ENCODE measurements around the gene RPL36.
"Not testable (repeated sequence)": the region's sequence is repeated elsewhere in the genome, so short reads cannot be mapped to it uniquely, and the experiment has no call there.

RPL36 gene

DNA sequence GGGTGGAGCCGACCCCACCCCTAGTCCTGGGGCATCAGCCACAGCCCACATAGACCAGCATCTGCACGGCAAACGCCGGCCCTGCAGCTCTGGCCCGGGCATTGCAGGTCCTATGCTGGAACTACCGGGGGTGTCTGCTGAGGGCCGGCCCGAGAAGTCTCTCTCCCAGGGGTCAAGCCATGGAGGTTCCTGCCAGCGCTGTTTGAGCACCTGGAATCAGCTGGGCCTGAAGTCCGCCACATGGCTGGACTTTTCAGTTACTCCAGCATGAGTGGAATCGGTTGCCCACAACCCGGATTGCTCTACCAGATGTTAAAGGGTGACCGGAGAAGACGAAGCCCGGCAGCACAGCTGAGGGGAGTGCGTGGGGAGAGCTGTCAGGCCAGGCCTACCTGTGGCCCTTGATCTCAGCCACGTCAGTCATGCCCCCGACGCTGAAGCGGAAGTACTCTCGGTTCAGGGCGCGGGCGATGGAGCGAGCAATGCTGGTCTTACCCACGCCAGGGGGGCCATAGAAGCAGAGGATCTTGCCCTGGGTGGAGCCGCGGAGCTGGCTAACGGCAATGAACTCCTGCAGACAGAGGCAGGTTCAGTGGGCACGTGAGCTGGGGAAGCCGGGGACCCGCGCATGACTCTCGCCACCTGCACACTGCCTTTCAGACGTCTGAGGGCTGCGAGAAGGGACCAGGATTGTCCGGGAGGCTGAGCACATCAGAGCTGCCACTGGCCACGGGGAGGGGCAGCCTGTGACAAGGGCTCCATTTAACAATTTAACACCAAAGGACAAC lies 8.7 kb downstream of the RPL36 start:
- Histone ChIP-seq H3K27ac (no peak overlapping the region), H3K27me3 (no peaks in the 10 kb centered on the region), H3K36me3 (peaks cover 59 to 93% (median 91%) of the 10 kb centered on the region in 3 donors), H3K4me1 (peaks cover 0 to under 1% (median 0%) of the 10 kb centered on the region in 4 donors), H3K9me3 (no peaks in the 10 kb centered on the region), H3K4me3 (no peak overlapping the region)
- no peak for TF ChIP-seq CTCF (IDR thresholded peaks at IDR 0.05)
- intact Hi-C loops (cut with DNase I; ENCODE audit: low total_unique reads): loop anchor here (10.0 kb wide), 1 partner anchor 74 kb away; the partner anchor contains the start of genes SAFB and SAFB2
- DNase-seq: no peak

DNA sequence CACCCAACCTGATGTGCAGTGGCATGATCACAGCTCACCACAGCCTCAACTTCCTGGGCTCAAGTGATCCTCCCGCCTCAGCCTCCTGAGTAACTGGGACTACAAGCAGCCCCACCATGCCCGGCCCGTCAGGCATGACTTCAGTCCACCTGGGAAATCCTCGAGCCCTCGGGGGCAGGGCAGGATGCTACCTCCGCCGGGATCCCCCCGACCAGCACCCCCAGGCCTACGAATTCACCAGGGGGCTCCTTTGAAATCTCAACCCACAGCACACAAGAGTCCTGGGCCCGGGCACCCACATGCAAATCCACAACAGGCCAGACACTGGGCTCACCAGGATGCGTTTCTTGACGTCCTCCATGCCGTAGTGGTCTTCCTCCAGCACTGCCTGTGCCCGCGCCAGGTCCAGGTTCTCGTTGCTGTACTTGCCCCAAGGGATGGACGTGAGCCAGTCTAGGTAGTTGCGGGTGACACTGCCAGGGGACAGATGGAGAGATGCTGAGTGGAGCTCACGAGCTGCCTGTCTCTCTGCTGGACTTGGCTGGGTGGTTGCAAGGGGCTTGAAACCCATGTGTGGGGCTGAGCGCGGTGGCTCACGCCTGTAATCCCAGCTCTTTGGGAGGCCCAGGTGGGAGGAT lies 10.5 kb downstream of the RPL36 start:
- TF ChIP-seq CTCF (IDR thresholded peaks at IDR 0.05): no peak
- intact Hi-C loops (cut with DNase I; ENCODE audit: low total_unique reads): no loop called here
- H3K27ac ChIP-seq: no peak overlapping the region

DNA sequence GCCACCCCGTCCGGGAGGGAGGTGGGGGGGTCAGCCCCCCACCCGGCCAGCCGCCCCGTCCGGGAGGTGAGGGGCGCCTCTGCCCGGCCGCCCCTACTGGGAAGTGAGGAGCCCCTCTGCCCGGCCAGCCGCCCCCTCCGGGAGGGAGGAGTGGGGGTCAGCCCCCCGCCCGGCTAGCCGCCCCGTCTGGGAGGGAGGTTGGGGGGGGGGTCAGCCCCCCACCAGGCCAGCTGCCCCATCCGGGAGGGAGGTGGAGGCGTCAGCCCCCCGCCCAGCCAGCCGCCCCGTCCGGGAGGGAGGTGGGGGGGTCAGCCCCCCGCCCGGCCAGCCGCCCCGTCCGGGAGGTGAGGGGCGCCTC lies 11.9 kb downstream of the RPL36 start:
- intact Hi-C loops (cut with DNase I; ENCODE audit: low total_unique reads); H3K9me3 ChIP-seq: not testable (repeated sequence)
- H3K36me3 ChIP-seq: peaks cover 40 to 91% (median 90%) of the 10 kb centered on the region in 3 donors

More for the DNA sequence above, 10.5 kb downstream of the RPL36 start:
- DNase-seq: no peak
- Histone ChIP-seq H3K9me3 (no peaks in the 10 kb centered on the region), H3K4me1 (no peaks in the 10 kb centered on the region), H3K4me3 (no peak overlapping the region), H3K27me3 (no peaks in the 10 kb centered on the region), H3K36me3 (peaks cover 52 to 91% (median 90%) of the 10 kb centered on the region in 3 donors)

DNA sequence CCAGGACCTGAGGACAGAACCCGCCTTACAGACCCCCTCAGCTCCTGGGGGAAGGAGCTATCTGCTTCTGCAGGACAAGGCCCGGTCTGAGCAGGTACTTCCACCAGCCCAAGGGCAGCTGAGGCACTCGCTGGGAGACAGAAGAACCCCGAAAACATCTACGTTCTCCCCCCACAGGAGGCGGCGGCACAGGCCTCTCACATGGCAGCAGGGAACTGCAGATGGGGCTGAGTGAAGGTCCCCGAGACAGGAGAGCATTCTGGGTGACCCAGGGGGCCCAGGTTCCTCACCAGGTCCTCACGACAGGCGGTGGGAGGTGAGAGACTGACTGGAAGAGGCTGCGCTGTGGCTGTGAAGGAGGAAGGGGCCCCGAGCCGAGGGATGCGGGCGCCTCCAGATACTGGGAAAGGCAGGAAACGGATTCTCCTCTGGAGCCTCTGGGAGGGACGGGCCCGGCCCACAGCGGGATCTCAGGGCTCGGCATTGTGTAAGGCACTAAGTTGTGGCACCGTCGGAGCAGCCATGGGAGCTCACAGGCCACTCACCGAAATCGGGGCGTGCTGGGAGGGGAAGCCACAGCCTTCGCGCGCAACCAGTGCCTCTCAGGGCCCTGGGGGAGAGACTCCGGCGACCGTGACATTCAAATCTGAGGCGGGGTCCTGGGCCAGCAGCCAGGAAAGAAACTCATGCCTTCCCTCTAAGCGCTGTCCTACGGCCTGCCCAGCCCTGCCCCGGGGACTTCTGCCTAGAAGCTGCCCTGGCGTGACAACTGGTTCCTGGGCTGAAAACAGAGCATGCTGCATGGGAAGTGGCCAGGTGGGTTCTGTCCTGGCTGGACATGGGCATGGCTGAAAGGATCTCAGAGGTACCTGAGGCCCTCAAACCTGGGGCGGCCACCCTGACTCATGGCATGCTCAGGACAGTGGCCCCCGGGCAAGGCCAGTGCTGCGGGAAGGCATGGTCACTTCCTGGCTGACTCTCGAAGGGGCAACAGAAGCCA lies 14.0 kb downstream of the RPL36 start:
- Histone ChIP-seq H3K27ac (no peak overlapping the region), H3K9me3 (no peaks in the 10 kb centered on the region), H3K36me3 (peaks cover 45 to 93% (median 86%) of the 10 kb centered on the region in 3 donors), H3K4me1 (no peaks in the 10 kb centered on the region), H3K27me3 (no peaks in the 10 kb centered on the region), H3K4me3 (no peak overlapping the region)
- DNase-seq: no peak
- intact Hi-C loops (cut with DNase I; ENCODE audit: low total_unique reads): no loop called here
- TF ChIP-seq CTCF (IDR thresholded peaks at IDR 0.05): no peak

More for the DNA sequence above, 11.9 kb downstream of the RPL36 start:
- not testable (repeated sequence) for H3K27me3 ChIP-seq, DNase-seq, H3K27ac ChIP-seq, H3K4me3 ChIP-seq, H3K4me1 ChIP-seq

DNA sequence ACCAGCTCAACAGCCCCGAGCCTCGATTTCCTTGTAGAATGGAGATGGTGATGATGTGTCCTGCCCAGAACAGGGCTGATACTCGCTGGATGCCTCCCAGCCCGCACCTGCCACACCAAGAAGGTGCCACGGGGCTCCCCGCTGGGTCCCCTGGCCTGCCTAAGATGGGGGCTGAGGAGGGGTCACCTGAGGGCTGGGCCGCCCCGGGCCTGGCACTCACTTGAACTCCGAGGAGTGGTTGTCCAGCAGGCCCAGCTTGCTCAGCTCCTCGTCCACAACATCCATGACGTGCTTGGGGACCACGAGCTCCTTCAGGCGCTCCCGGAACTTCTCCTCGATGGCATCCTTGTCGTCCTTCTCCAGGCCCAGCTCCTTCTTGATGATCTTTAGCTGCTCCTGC lies 15.5 kb downstream of the RPL36 start:
- TF ChIP-seq CTCF (IDR thresholded peaks at IDR 0.05): no peak
- intact Hi-C loops (cut with DNase I; ENCODE audit: low total_unique reads): no loop called here
- Histone ChIP-seq H3K27ac (no peak overlapping the region), H3K27me3 (no peaks in the 10 kb centered on the region), H3K36me3 (peaks cover 34 to 93% (median 83%) of the 10 kb centered on the region in 3 donors), H3K4me1 (no peaks in the 10 kb centered on the region), H3K4me3 (no peak overlapping the region), H3K9me3 (no peaks in the 10 kb centered on the region)
- no peak for DNase-seq
